GM12874 (cell line): Measurements from ENCODE around the gene RASSF5.

ENCODE experiments used
- CTCF ChIP-seq: IDR thresholded peaks from 2 replicates; pipeline ENCODE4 v1.5.1; 2011; ENCODE audit warnings: low read depth, mild to moderate bottlenecking, control low read depth, low read length, moderate library complexity; ENCODE audit not compliant: insufficient read depth

Gene RASSF5

DNA sequence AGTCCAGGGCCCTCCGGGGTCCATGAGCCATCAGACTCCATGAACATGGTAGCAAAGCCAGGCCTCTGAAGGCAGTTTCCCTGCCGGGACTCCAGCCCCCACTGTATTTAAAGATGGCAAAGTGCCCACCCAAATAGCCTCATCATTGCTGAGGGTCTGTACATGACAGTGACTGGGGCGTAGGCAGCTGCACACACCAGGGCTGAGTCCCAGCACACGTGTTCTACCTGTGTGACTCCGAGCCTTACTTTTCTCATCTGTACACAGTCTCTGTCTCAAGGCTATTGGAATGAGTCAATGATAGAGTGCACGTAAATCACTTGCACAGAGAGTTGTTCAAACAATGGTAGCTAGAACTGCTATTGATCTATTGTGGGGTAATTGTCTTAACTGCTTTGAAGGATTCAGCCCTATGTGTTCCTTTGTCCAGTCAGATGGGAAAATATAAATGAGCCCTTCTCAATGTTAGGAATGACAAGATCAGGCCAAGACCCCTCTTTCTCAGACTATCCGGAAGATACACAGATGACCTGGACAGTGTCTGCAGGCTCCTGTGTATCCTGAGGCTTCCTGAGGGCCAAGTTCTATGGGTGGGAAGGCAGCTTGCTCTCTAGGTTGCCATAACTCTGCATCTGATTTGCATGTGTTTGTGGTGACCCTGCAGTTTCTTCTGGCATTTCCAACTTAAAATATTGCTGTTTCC, 48.9 kb downstream of the RASSF5 start:
- TF ChIP-seq CTCF, result no peak

- no peak for TF ChIP-seq CTCF
These were observed 49.7 kb downstream of the RASSF5 start for GRCh38 chr1:206556750-206557635.

DNA sequence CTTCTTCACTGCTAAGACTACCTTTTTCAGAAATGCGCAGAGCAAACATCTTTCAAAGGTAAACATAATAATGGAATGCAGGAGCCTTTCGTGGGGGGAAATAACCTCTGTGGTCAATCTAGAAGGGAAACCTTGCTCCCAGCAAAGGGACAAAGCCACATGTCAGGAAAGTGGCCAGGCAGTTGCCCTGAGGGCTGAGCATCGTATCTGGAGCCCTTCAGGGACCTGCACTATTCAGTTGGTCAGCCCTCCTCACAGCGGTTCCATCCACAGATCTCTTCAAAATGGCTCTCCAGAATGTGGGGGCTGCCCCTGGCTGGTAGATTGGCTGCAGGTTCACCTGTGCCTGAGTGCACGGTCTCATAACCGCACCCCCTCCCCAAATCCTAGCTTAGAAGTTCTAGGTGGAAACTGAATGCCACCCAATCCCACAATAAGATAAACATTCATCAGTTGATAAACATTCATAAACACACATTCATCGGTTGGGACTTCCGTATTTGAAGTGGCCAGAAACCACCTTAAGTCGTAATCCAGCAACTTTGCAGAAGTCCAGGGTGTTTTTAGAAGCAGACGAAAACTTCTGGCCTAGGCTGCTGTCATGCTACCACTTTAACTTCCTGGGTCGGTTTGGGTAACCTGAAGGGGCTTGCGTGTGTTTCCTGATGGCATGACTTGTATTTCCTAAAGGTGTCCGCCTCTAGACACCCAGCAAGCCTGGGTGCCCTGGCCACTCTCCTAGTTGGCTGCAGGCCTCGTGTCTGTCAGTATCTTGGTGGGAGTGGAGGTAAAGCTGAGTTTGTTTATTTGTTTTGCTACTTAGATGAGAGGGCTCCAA, 50.5 kb downstream of the RASSF5 start:
- TF ChIP-seq CTCF, result no peak

DNA sequence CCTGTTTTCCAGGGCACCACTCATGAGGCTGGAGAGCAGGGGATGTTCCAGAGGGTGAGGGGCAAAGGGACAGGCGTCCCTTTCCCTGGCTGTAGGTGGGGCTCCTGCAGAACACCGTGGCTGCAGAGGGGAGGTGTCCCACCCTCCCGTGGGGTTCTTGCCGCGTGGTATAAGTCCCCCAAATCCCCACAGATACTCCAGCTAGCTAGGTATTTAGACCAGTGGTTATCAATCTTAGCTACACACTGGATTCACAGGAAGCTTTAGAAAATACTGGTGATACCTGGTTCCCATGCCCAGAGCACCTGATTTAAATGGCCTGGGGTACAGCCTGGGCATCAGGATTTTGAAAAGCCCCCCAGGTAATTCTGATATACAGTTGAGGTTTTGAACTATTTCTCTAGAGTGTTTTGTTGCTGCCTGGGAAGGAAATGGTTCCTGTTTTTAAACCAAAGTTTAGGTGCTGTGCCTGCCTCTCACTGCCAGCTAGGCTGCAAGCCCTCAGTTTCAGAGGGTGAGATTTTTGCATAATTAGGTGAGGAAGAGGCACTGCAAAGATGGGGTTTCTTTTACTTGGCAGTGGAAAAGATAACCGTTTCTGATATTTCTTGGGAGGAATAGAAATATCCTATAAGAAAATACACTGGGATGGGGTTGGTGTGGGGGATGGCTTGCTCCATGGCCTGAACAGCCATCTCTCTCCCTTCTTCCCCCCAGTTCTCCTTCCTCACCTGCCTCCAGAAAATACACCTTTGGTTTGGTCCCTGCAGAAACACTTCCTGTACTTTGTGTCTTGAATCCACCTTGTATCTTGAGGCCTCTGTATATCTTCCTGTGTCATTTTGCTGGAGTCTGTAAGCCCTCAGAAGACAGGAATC, 51.7 kb downstream of the RASSF5 start:
- no peak for TF ChIP-seq CTCF

- TF ChIP-seq CTCF, result no peak
These were observed 52.3 kb downstream of the RASSF5 start for GRCh38 chr1:206559672-206559995.

DNA sequence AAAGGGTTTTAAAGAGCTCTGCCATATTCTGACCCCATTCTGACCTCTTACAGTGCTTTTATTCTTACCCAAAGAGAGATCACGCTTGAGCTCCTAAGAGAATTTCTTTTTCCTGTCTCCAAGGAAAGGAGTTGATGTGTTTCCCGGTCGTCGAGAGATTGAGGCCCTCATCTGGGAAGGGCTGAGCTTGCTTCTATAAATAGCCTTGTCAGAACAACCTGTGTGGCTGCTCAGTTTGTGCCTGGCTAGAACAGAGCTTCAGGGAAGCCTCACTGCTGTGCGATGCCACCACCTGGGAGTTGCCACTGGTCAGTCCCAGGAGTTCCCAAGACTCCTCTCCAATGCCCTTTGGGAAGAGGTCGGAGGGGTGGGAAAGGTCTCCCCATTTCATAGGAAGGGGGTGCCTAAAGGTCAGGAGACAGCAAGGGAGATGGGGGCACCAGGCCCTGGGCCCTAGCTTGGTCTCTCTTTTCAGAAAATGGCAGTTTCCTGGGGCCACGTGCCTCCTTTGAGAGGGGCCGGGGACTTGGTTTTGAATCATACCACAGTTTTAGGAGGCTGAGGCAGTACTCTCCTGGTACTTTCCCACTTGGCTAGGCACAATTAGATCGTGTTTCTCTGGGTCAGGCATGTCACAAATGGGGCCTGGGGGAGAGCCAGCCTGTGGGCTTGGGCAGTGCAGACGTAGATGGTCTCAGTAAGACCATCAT, 52.8 kb downstream of the RASSF5 start:
- no peak for TF ChIP-seq CTCF
